Neural crest cell (in vitro differentiated cells): ENCODE data around the gene LMO2. TPM values are rescaled to one million over a fixed set of nuclear protein-coding genes. Genes with fewer than 3 reads are reported as not detected.

Source experiments
- DNase-seq: peaks from one replicate; pipeline ENCODE4 v3.0.0; 2021; ENCODE audit warnings: low read depth, mixed read lengths, low spot score
- H3K27ac Mint-ChIP-seq: one replicate; pipeline ENCODE4 v1.8.0; 2021; ENCODE audit warnings: mild to moderate bottlenecking, mixed read lengths; ENCODE audit not compliant: unreplicated experiment
- H3K27me3 Mint-ChIP-seq: 2 replicates; pipeline ENCODE4 v1.8.0; 2021; ENCODE audit warnings: low read depth, mild to moderate bottlenecking, mixed read lengths
- H3K36me3 Mint-ChIP-seq: 2 replicates; pipeline ENCODE4 v1.8.0; 2021; ENCODE audit warnings: low read depth, mild to moderate bottlenecking, mixed read lengths
- H3K4me1 Mint-ChIP-seq: 2 replicates; pipeline ENCODE4 v1.8.0; 2021; ENCODE audit warnings: mixed read lengths
- H3K4me3 Mint-ChIP-seq: one replicate; pipeline ENCODE4 v1.8.0; 2021; ENCODE audit warnings: mild to moderate bottlenecking, mixed read lengths
- H3K9me3 Mint-ChIP-seq: 2 replicates; pipeline ENCODE4 v1.8.0; 2021; ENCODE audit warnings: mixed read lengths
- CTCF ChIP-seq: fragments of 200-600 bp; sonication (generic); conservative IDR thresholded peaks from 2 replicates; pipeline ENCODE4 v1.5.0; 2021; ENCODE audit warnings: antibody characterized with exemption, mild to moderate bottlenecking
- total RNA-seq: library from RNA; stranded (reverse); gene quantifications from 2 replicates; pipeline ENCODE4 v1.2.1, GENCODE V29; 2021

The LMO2 gene
- total RNA-seq, 1 donor from 2014 or later, result 0.49 TPM

- Mint-ChIP-seq H3K4me3 (no peak overlapping the region), H3K4me1 (peaks cover 8% of the 10 kb centered on the region), H3K27me3 (peaks cover 91% of the 10 kb centered on the region), H3K27ac (no peak overlapping the region), H3K36me3 (no peaks in the 10 kb centered on the region), H3K9me3 (no peaks in the 10 kb centered on the region)
- DNase-seq, result no peak
- TF ChIP-seq CTCF, result no peak
Measured at GRCh38 chr11:33863418-33864172, 28.3 kb downstream of the LMO2 start.

DNA sequence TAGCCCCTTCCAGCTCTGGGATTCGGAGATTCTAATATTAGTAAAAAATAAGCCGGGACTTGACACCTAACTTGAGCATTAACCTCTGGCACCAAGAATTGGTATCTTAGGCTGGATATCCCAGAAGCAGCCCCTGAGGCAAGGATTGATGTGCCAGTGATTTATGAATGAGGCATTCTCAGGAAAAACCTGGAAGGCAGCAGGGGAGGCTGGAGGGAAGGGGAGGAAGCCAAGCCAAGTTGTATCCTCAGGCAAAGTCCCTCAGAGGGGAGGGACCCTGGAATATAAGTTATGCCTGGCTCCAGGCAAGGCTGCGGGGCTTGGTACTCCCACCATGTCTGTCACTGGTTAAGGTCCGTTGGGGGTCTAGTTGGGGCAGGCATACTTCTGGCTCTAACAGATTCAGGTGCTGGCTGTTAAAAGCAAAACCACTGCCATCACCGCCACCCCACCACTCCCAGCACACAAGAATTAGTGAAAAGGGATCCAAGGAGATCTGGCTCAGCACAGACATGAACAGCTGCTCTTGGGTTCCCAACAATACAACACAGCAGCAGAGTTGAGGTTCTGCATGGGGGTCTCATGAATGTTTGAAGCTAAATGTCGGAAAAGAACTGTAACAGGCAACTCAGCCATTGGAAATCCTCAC, 29.8 kb downstream of the LMO2 start:
- Mint-ChIP-seq H3K4me1 (peaks cover 8% of the 10 kb centered on the region), H3K27me3 (peaks cover 89% of the 10 kb centered on the region), H3K27ac (no peak overlapping the region), H3K4me3 (no peak overlapping the region), H3K36me3 (no peaks in the 10 kb centered on the region), H3K9me3 (no peaks in the 10 kb centered on the region)
- TF ChIP-seq CTCF, result no peak
- no peak for DNase-seq

DNA sequence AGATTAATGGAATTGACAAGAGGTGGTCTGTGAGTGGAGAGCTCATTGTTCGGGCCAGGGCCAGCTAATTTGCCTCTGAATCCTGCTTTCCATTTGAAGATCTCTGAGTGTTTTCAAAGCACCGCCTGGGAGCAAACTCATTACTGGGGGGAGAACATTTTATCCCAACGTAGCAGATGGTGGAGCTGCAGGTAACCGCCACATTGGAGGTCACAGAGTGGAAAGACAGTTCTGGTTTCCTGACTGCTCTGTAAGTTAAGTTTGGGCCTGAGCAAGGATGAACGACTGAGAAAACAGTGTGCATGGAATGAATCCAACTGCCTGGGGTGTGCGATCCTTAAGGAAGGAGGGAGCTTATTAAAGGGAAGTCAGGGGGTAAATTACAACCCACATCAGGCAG, 30.5 kb downstream of the LMO2 start:
- Mint-ChIP-seq H3K27me3 (peaks cover 89% of the 10 kb centered on the region), H3K36me3 (no peaks in the 10 kb centered on the region), H3K4me3 (no peak overlapping the region), H3K9me3 (no peaks in the 10 kb centered on the region), H3K4me1 (peaks cover 8% of the 10 kb centered on the region), H3K27ac (no peak overlapping the region)
- DNase-seq, result no peak
- TF ChIP-seq CTCF, result no peak

GRCh38 chr11:33860926-33861325, 30.9 kb downstream of the LMO2 start:
- TF ChIP-seq CTCF, result no peak
- Mint-ChIP-seq H3K27ac (no peak overlapping the region), H3K4me3 (no peak overlapping the region), H3K27me3 (peaks cover 89% of the 10 kb centered on the region), H3K4me1 (peaks cover 8% of the 10 kb centered on the region), H3K36me3 (no peaks in the 10 kb centered on the region), H3K9me3 (no peaks in the 10 kb centered on the region)
- no peak for DNase-seq

DNA sequence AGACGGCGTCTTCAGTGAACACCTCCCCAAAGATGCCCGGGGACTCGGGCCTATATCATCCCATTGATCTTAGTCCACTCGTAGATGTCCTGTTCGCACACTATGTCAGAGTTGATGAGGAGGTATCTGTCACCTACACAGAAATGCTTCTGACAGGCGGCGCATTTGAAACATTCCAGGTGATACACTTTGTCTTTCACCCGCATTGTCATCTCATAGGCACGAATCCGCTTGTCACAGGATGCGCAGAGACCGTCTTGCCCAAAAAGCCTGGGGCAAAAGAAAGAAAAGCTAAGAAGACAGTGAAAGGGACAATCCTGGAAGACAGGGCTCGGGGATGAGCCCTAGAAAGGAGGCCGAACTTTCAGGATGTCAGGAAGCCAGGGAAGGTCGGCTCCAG, 32.6 kb downstream of the LMO2 start:
- H3K27me3 Mint-ChIP-seq, result peaks cover 89% of the 10 kb centered on the region
- no peak for DNase-seq
- H3K4me1 Mint-ChIP-seq, result peaks cover 8% of the 10 kb centered on the region
- no peaks in the 10 kb centered on the region for H3K36me3 Mint-ChIP-seq
- H3K4me3 Mint-ChIP-seq, result no peak overlapping the region
- H3K9me3 Mint-ChIP-seq, result no peaks in the 10 kb centered on the region
- no peak overlapping the region for H3K27ac Mint-ChIP-seq
- no peak for TF ChIP-seq CTCF
